NCI-H2171 treated with DMSO at 0.1 percent for 48 hours (cell line): ENCODE measurements around the gene RASA3.

ENCODE experiments used
- DNase-seq: peaks from one replicate; lab custom pipeline; 2025; lab: John Stamatoyannopoulos, UW

The RASA3 gene

DNA sequence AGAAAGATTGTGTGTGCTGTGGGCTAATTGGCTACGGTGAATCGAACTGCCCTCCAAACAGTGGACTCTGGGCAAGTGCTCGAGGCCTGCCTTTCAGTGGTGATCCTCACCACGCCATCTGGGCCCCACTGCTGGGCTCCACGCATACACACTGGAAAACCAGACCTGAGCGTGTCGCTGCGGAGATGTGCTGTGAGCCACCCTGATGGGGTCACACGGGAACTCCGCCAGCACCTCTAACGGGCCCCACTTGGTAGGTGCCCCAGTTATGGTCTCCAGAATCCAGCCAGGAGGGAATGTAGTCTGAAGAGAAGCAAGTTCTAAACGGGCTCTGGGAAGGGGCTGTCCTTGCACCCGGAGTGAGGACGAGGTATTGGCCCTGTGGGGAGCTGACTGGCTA is 197.8 kb downstream of the RASA3 start:
- DNase-seq: no peak

DNA sequence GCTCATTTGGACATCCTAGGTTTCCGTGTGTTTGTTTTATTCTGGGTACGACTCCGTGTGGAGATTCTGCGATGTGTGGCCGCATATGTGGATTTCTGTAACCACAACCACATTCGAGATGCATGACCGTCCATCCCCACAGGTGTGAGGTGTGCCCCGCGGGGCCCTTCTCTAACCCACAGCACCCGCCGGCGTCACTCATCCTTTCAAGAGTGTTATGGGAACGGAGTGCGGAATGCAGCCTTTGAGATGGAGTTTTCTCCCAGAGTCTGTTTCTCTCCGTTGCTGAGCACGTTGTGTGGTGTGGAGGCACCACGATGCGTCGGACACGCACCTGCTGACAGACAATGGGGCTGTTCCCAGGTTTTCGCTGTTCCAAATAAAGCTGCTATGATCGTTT is 198.5 kb downstream of the RASA3 start:
- DNase-seq: no peak

DNA sequence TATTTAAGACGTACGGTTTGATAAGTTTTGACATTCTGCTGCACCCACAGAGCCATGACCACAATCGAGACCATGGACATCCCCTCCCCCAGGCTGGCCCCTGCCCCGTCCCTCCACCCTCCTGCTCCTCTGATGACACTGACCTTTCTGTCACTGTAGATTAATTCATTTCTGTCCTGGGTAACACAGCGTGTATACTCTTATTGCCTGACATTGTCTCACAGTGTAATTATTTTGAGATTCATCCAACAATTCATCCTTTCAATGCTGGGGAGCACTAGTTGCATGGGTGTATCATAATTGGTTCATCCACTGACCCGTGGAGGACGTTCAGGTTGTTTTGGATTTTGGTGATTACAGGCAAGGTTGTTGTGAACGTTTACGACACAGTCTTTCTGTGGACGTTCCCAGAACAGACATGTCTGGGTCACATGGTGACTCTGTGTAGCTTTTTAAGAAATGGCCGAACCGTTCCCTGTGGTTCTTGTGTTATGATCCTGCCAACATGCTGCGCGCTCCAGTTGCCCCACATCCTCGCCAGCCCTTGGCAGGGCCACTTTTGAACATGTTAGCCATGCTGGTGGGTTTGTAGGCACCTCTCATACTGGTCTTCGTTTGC is 200.5 kb downstream of the RASA3 start:
- DNase-seq: no peak

DNA sequence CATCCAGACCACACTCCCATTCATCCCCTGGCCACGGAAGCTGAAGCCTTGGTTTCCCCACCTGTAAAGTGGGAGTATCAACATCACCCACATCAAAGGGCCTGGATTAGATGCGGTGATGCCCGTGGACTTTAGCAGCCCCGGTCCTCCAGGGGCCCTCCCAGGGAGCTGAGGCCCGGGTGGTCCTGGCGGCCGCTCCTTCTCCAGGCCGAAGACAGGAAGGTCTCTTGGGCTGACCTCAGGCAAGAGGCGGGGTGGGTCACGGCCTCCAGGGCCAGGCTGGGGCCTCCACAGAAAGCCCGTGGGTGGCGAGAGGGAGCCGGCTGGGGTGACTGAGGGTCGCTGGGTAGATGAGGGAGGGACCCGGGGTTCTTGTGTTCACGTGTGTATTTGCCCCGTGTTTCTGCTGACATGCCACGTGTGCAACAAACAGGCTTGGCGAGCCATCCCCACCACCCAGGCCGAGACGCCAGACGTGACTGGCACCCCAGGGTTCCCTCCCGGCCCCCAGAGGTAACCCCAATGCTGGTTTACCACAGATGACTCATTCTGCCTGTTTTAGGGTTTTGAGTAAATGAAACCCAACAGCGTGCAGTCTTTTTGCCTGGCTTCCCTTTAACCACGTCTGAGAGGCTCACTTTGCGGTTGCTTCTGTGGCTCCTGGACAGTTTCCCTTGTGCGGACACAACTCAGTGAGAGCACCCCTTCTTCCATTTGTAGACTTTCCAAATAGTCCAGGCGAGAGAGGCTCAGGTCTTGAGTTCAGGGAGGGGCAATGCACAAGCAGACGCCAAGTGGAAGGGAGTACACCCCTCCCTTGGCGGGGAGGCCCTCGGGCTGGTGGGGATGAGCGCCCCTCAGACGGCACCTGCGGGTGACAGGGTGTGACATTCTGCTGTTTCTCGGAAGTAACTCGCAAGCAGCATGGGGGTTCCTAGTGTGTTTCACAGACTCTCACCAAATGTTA is 201.5 kb downstream of the RASA3 start:
- no peak for DNase-seq

DNA sequence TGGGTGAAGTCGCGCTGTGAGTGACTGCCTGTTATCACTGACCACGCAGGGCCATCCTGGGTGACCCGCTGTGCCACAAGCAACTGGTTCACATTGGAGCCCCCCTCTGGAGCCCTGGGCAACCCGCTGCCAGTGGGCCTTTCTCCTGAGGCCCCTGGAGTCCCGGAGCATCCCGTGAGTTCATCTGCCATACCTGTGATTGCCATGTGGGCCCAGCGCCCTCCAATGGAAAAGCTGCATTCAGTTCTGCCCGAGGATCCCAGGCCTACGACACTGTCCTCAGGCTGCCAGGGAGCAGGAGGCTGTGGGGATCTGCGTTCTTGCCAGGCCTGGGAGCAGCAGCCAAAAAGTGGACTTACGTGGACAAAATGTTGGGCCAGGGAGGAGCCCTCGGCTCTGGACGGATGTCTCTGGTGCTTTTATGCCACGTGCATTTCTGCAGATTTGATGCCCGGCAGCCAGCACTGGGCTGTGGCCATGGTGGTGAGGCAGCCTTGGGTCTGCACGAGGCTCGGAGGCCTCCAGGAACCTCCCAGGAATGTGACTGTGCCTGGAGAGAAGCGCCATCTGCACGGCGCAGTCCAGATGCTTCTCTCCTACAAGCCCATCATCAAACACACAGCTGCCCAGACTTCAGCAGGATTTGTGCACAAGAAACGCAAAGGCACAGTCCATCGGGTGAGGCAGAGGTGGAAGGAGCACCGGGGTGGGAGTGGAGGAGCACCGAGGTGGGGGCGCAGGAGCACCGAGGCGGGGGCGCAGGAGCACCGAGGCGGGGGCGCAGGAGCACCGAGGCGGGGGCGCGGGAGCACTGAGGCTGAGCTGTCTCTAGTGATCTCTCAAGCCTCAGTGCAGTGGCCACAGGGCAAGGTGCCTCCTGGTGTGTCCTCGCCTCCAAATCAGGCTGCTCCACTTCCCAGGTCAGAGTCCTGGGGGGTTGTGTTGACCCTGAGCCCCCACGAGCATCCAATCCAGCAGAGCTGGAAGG is 202.5 kb downstream of the RASA3 start:
- no peak for DNase-seq

DNA sequence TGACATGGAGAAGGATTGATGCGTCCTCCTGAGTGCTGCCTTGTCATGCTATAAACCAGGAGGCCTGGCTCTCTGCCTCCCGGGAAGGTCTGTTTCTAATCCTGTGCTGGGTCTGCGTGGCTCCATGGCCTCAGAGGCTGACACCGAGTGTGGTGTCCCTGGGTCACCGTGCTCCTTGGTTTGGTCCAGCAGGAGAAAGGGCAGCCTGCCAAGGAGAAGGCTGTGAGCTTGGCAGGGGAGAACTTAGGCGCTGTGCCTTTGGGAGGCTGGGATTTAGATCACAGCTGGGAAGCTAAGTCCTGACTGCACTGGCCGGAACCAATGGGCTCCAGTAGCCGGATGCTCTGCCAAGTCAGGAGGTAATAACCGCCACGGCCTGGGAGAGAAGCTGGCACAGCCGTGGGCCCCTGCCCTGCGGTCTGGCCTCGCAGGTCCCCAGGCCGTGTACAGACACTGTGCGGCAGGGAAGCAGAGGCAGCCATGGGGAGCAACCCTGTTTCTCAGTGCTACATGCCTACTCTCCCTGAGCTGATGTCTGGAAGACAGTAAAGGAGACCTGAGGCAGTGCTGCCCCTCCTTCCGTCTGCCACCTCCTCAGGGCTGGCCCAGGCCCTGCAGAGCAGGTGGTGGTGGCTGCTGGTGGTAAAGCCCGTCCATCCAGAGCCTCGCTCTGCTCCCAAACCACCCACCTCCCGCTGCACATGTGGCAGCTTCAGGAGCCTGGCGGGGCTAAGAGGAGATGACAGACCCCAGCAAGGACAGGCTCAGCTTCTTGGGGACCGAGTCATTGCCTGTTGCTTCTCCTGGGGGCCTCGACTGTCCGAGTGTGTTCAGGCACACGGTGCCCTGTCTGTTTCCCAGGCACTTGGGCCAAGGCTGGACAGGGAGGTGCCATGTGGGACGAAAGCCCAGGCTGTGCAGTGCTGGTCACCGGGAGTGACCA is 203.5 kb downstream of the RASA3 start:
- DNase-seq: no peak
